Stimulated activated CD4-positive, alpha-beta T cell treated with anti-CD3 and anti-CD28 coated beads, Interleukin-1b, Interleukin-23, amount 100 ng/mL, for 24 hours (primary cell): ENCODE measurements around the gene CENPC.
"Not testable (repeated sequence)": the region's sequence is repeated elsewhere in the genome, so short reads cannot be mapped to it uniquely, and the experiment has no call there.

ENCODE experiments used
- DNase-seq, 4 experiments: peaks; one replicate each; pipeline ENCODE4 v3.0.0-alpha.2; 2020; ENCODE audit warnings: low read depth in 4 of 4, low spot score in 1 of 4

Gene CENPC

GRCh38 chr4:67475155-67475554, 70.1 kb downstream of the CENPC start:
- DNase-seq, result no peak

GRCh38 chr4:67470871-67471270, 74.4 kb downstream of the CENPC start:
- DNase-seq, result no peak

GRCh38 chr4:67468830-67469229, 76.5 kb downstream of the CENPC start:
- DNase-seq, result no peak

GRCh38 chr4:67466751-67467150, 78.6 kb downstream of the CENPC start:
- DNase-seq, result no peak

GRCh38 chr4:67465763-67466052, 79.6 kb downstream of the CENPC start:
- no peak for DNase-seq

- DNase-seq, result no peak
Measured at GRCh38 chr4:67465032-67465762, 80.1 kb downstream of the CENPC start.

- no peak for DNase-seq
Measured at GRCh38 chr4:67460574-67460973, 84.7 kb downstream of the CENPC start.

- DNase-seq, result no peak
Measured at GRCh38 chr4:67459164-67459563, 86.1 kb downstream of the CENPC start.

GRCh38 chr4:67456577-67457196, 88.6 kb downstream of the CENPC start:
- no peak for DNase-seq

- DNase-seq, result not testable (repeated sequence)
Measured at GRCh38 chr4:67452846-67453205, 92.5 kb downstream of the CENPC start.

GRCh38 chr4:67452100-67452845, 93.0 kb downstream of the CENPC start:
- no peak for DNase-seq

GRCh38 chr4:67451464-67451863, 93.8 kb downstream of the CENPC start:
- no peak for DNase-seq

GRCh38 chr4:67448621-67449020, 96.7 kb downstream of the CENPC start:
- no peak for DNase-seq

GRCh38 chr4:67447873-67448272, 97.4 kb downstream of the CENPC start:
- no peak for DNase-seq

- DNase-seq, result no peak
Measured at GRCh38 chr4:67446811-67447210, 98.5 kb downstream of the CENPC start.

GRCh38 chr4:67445881-67446280, 99.4 kb downstream of the CENPC start:
- DNase-seq, result not testable (repeated sequence)

GRCh38 chr4:67438975-67439374, 106.3 kb downstream of the CENPC start:
- no peak for DNase-seq

GRCh38 chr4:67437974-67438713, 107.2 kb downstream of the CENPC start:
- DNase-seq, result no peak

GRCh38 chr4:67436742-67437141, 108.6 kb downstream of the CENPC start:
- no peak for DNase-seq

- no peak for DNase-seq
Measured at GRCh38 chr4:67430989-67431388, 114.3 kb downstream of the CENPC start.

- no peak for DNase-seq
Measured at GRCh38 chr4:67428819-67429218, 116.5 kb downstream of the CENPC start.
